Limb (tissue), 2 donors: ENCODE results near the gene CXorf58.
"Not testable (repeated sequence)": the region's sequence is repeated elsewhere in the genome, so short reads cannot be mapped to it uniquely, and the experiment has no call there.

Experiments used
- DNase-seq, 2 donors: peaks; one replicate each; pipeline ENCODE4 v3.0.0-alpha.2; 2016; ENCODE audit errors: extremely low spot score in 2 of 2

CXorf58 gene

GRCh38 chrX:23952984-23953907, 45.4 kb downstream of the CXorf58 start:
- DNase-seq, result no peak

DNA sequence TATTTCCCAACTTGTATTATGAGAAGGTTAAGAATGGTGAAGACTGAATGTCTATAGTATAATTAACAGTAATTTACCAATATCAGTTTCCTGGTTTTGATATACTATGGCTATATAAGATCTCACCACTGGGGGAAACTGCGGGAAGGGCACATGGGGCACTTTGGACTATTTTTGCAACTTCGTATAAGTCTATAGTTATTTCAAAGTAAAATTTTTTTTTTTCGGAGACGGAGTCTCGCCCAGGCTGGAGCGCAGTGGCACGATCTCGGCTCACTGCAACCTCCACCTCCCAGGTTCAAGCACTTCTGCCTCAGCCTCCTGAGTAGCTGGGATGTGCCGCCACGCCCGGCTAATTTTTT, 46.1 kb downstream of the CXorf58 start:
- DNase-seq, result no peak

- no peak for DNase-seq
Observed at GRCh38 chrX:23954396-23954795, 46.6 kb downstream of the CXorf58 start.

DNA sequence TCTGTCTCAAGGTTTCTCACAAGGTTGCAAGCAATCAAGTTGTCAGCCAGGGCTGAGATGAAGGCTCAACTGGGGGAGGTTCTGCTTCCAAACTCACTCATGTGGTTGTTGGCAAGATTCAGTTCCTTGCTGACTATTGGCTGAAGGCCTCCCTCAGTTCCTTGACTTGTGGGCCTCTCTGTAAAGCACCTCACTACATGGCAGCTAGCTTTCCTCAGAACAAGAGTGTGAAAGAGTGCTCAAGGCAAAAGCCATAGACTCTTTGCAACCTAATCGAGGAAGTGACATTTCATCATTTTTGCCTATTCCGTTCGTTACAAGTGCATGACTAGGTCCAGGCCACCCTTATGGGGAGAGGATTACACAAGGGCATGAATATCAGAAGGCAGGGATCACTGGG, 52.0 kb downstream of the CXorf58 start:
- no peak for DNase-seq

- DNase-seq, result no peak
Observed at GRCh38 chrX:23964191-23964590, 56.4 kb downstream of the CXorf58 start.

DNA sequence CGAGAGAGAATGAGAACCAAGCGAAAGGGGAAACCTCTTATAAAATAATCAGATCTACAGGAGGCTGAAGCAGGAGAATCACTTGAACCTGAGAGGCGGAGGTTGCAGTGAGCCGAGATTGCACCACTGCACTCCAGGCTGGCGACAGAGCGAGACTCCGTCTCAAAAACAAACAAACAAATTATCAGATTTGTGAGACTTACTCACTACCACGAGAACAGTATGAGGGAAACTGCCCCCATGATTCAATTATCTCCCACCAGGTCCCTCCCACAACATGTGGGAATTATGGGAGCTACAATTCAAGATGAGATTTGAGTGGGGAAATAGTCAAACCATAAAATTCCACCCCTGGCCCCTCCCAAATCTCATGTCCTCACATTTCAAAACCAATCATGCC, 57.8 kb downstream of the CXorf58 start:
- DNase-seq, result not testable (repeated sequence)

GRCh38 chrX:23978491-23978890, 70.7 kb downstream of the CXorf58 start:
- DNase-seq, result peak in 1 of 2 donors; percentile 2

GRCh38 chrX:23980011-23980441, 72.2 kb downstream of the CXorf58 start:
- DNase-seq, result no peak

GRCh38 chrX:23981222-23981621, 73.4 kb downstream of the CXorf58 start:
- no peak for DNase-seq

DNA sequence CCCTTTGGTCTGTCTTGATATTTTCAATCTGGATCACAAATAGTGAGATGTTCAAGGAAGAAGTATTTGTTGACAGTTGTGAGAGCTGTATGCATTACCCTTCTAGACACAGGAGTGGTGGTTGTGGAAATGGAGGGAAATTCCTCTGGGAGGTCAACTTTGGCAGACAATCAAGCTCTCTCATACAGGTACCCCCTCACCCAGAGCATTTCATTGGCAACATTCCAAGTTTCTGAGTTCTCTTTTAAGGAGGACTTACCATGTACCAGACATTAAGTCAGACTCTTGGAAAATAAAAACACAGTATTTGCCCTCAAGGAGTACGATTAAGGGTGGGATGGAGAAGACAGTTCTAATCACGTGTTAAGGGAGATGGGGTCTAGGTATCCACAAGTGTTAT, 73.9 kb downstream of the CXorf58 start:
- DNase-seq, result no peak

DNA sequence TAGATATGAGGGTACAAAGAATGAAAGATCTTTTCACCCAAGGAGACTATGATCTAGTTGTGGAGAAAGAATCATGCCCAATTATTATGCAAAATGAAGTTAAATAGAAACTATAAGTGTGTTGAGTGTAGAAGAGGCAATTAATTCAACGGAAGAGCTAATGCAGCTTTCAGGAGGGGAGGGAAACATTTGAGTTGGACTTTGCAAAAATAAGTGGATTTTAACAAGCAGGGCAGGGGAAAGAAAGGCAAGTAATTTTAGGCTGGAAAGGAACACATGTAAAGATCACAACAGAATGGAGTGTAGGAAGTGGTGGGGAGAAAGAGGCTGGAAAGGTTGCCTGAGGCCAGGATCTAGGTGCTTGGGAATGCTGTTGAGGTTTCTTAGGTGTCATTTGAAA, 75.1 kb downstream of the CXorf58 start:
- no peak for DNase-seq
